A549 treated with DMSO at 1 μM for 4 hours (cell line): Measurements from ENCODE around the gene ICE1. TPM values are rescaled to one million over a fixed set of nuclear protein-coding genes. Genes with fewer than 3 reads are reported as not detected.

ENCODE experiments used
- total RNA-seq: library from RNA; stranded (reverse); fragments of 200-300 nt; extraction: Qiagen RNA extraction; gene quantifications from 5 replicates; pipeline ENCODE4 v1.2.3, GENCODE V29; 2022; ENCODE audit warnings: low read depth

Gene ICE1
- 20.7 to 28.3 TPM (median 25.8 TPM) in 5 replicates for total RNA-seq

GRCh38 chr5:5421961-5422818, at the start of gene ICE1:
Gene ICE1, plus strand, starts transcription at chr5:5422677. Its CDS starts 239 bp downstream, at chr5:5422916.

